ENCODE measurements around the gene RAPGEF1.

RAPGEF1 gene

GRCh38 chr9:131704988-131705387, 34.9 kb downstream of the RAPGEF1 start:
- no peak for DNase-seq (ENCODE audit: low read depth)

GRCh38 chr9:131704141-131704983, 35.5 kb downstream of the RAPGEF1 start:
- DNase-seq (ENCODE audit: low read depth) = no peak

GRCh38 chr9:131703697-131704096, 36.2 kb downstream of the RAPGEF1 start:
- no peak for DNase-seq (ENCODE audit: low read depth)

- no peak for DNase-seq (ENCODE audit: low read depth)
Measured at GRCh38 chr9:131702911-131703310, 37.0 kb downstream of the RAPGEF1 start.

GRCh38 chr9:131701789-131702337, 38.0 kb downstream of the RAPGEF1 start:
- DNase-seq (ENCODE audit: low read depth) = no peak

- no peak for DNase-seq (ENCODE audit: low read depth)
Measured at GRCh38 chr9:131701436-131701781, 38.5 kb downstream of the RAPGEF1 start.

GRCh38 chr9:131700765-131701435, 39.0 kb downstream of the RAPGEF1 start:
- no peak for DNase-seq (ENCODE audit: low read depth)

GRCh38 chr9:131700076-131700475, 39.8 kb downstream of the RAPGEF1 start:
- DNase-seq (ENCODE audit: low read depth) = no peak

GRCh38 chr9:131698618-131698985, 41.3 kb downstream of the RAPGEF1 start:
- no peak for DNase-seq (ENCODE audit: low read depth)

- no peak for DNase-seq (ENCODE audit: low read depth)
Measured at GRCh38 chr9:131697908-131698617, 41.8 kb downstream of the RAPGEF1 start.

- no peak for DNase-seq (ENCODE audit: low read depth)
Measured at GRCh38 chr9:131697097-131697496, 42.8 kb downstream of the RAPGEF1 start.

- DNase-seq (ENCODE audit: low read depth) = no peak
Measured at GRCh38 chr9:131695836-131696460, 43.9 kb downstream of the RAPGEF1 start.

GRCh38 chr9:131695366-131695765, 44.5 kb downstream of the RAPGEF1 start:
- no peak for DNase-seq (ENCODE audit: low read depth)

GRCh38 chr9:131693651-131694597, 46.0 kb downstream of the RAPGEF1 start:
- DNase-seq (ENCODE audit: low read depth) = no peak

- DNase-seq (ENCODE audit: low read depth) = no peak
Measured at GRCh38 chr9:131692612-131693562, 47.0 kb downstream of the RAPGEF1 start.

GRCh38 chr9:131691969-131692611, 47.8 kb downstream of the RAPGEF1 start:
- DNase-seq (ENCODE audit: low read depth) = no peak

- DNase-seq (ENCODE audit: low read depth) = no peak
Measured at GRCh38 chr9:131690941-131691573, 48.8 kb downstream of the RAPGEF1 start.

- no peak for DNase-seq (ENCODE audit: low read depth)
Measured at GRCh38 chr9:131690462-131690861, 49.4 kb downstream of the RAPGEF1 start.

GRCh38 chr9:131688377-131688776, 51.5 kb downstream of the RAPGEF1 start:
- DNase-seq (ENCODE audit: low read depth) = no peak

Data from stimulated activated CD8-positive, alpha-beta memory T cell treated with anti-CD3 and anti-CD28 coated beads, Interleukin-15, amount 100 ng/mL, for 24 hours (primary cell).